Lung (tissue), 12 donors: ENCODE data around the gene ABCD3. TPM values are rescaled to one million over a fixed set of nuclear protein-coding genes. Genes with fewer than 3 reads are reported as not detected.
A peak's percentile ranks its signal among the peaks of the same experiment; 100 is the strongest.

Experiments
- ATAC-seq: fragments of 200-7000 bp; cut with Tn5 transposase; one replicate; pipeline ENCODE4 v1.9.1; 2020; ENCODE audit warnings: moderate number of reproducible peaks; ENCODE audit not compliant: insufficient read depth, low FRiP score
- DNase-seq, 3 donors: peaks; one replicate each; pipeline ENCODE4 v3.0.0-alpha.2; 2013 to 2017
- H3K27ac ChIP-seq, 2 donors: one replicate each; pipeline ENCODE4 v1.5.1; 2013; ENCODE audit warnings: mild to moderate bottlenecking in 2 of 2, moderate library complexity in 2 of 2, control low read depth in 1 of 2, inconsistent platforms in 1 of 2, low read depth in 1 of 2, low read length in 1 of 2
- H3K27me3 ChIP-seq, 3 donors: one replicate each; pipeline ENCODE4 v1.5.1; 2013; ENCODE audit warnings: low read length in 2 of 3; ENCODE audit not compliant: control insufficient read depth in 3 of 3, insufficient read depth in 3 of 3
- H3K36me3 ChIP-seq, 4 donors: one replicate each; pipeline ENCODE4 v1.5.1; 2013; ENCODE audit warnings: low read length in 4 of 4, mild to moderate bottlenecking in 1 of 4, moderate library complexity in 1 of 4; ENCODE audit not compliant: control insufficient read depth in 4 of 4, insufficient read depth in 4 of 4
- H3K4me1 ChIP-seq, 5 donors: one replicate each; pipeline ENCODE4 v1.5.1; 2013; ENCODE audit warnings: low read length in 5 of 5, mild to moderate bottlenecking in 2 of 5, moderate library complexity in 1 of 5; ENCODE audit not compliant: control insufficient read depth in 5 of 5, insufficient read depth in 5 of 5
- H3K4me3 ChIP-seq: one replicate; pipeline ENCODE4 v1.5.1; 2013; ENCODE audit warnings: mild to moderate bottlenecking, control low read depth, moderate library complexity
- H3K9ac ChIP-seq, 2 donors: one replicate each; pipeline ENCODE4 v1.5.1; 2013; ENCODE audit warnings: low read length in 2 of 2, control low read depth in 1 of 2; ENCODE audit not compliant: insufficient read depth in 1 of 2
- H3K9me3 ChIP-seq, 4 donors: one replicate each; pipeline ENCODE4 v1.5.1; 2013; ENCODE audit warnings: low read length in 3 of 4, mild to moderate bottlenecking in 1 of 4, moderate library complexity in 1 of 4; ENCODE audit not compliant: control insufficient read depth in 4 of 4, insufficient read depth in 3 of 4
- CTCF ChIP-seq: IDR thresholded peaks from 2 replicates; pipeline ENCODE4 v1.5.1; 2012; ENCODE audit warnings: mild to moderate bottlenecking; ENCODE audit errors: control extremely low read depth, extremely low read depth
- WGBS, 2 donors: extraction: QIAGEN DNeasy Blood & Tissue Kit; methylation state at CpG; one replicate each; pipeline ENCODE4 v1.1.7; 2013; 5-methylcytosine and 5-hydroxymethylcytosine counted together
- polyA plus RNA-seq, 2 donors: library from polyadenylated mRNA; stranded (reverse); fragments of 200-250 nt; gene quantifications; one replicate each; pipeline ENCODE4 v1.2.1, GENCODE V29; 2013
- total RNA-seq, 2 donors: library from RNA; depleted of rRNA in 1 of 2; stranded (reverse); fragments of >200 nt in 1 of 2; gene quantifications; one replicate each; pipeline ENCODE4 v1.2.1, GENCODE V29; 2014 to 2021
- donor health status: control.
- donor health status: control.
- donor health status: Bipolar disorder and iron deficiency.
- donor health status: healthy.
- donor health status: DM: yes; HTN: yes; CAD: no.

ABCD3 gene
- total and polyA plus RNA-seq, 4 donors = 28.5 to 80.7 (median 43.8) TPM

GRCh38 chr1:94384485-94385265 is 33.5 kb upstream of the ABCD3 start:
- Histone ChIP-seq H3K36me3 (no peaks in the 10 kb centered on the region), H3K27ac (peak overlapping the region in 1 of 2 donors; percentile 84), H3K4me1 (peaks cover 0 to 14% (median 2%) of the 10 kb centered on the region in 5 donors), H3K9me3 (no peaks in the 10 kb centered on the region), H3K27me3 (no peaks in the 10 kb centered on the region), H3K4me3 (no peak overlapping the region), H3K9ac (no peak overlapping the region)
- ATAC-seq = peak; percentile 48
- DNase-seq = peak; percentile 38 to 74 (median 46)
- no peak for TF ChIP-seq CTCF
- WGBS, 2 donors = 31 to 35% methylated on average over 4 of the region's 4 CpGs

GRCh38 chr1:94385308-94385929 is 32.8 kb upstream of the ABCD3 start:
- Histone ChIP-seq H3K4me3 (no peak overlapping the region), H3K36me3 (no peaks in the 10 kb centered on the region), H3K27ac (peak overlapping the region in 1 of 2 donors; percentile 84), H3K9me3 (no peaks in the 10 kb centered on the region), H3K4me1 (peaks cover 0 to 14% (median 2%) of the 10 kb centered on the region in 5 donors), H3K9ac (no peak overlapping the region), H3K27me3 (no peaks in the 10 kb centered on the region)
- TF ChIP-seq CTCF = no peak
- DNase-seq (no peak), ATAC-seq (no peak)
- 68 to 74% methylated on average over 2 of the region's 2 CpGs for WGBS, 2 donors

- Histone ChIP-seq H3K9me3 (no peaks in the 10 kb centered on the region), H3K27me3 (no peaks in the 10 kb centered on the region), H3K27ac (no peak overlapping the region), H3K4me1 (peaks cover 0 to 5% (median 2%) of the 10 kb centered on the region in 5 donors), H3K36me3 (no peaks in the 10 kb centered on the region), H3K4me3 (no peak overlapping the region), H3K9ac (no peak overlapping the region)
- TF ChIP-seq CTCF = no peak
- no peak for DNase-seq
- whole genome bisulfite sequencing, 2 donors = 69 to 80% methylated on average over 4 of the region's 4 CpGs
- no peak for ATAC-seq
These were observed 28.9 kb upstream of the ABCD3 start for GRCh38 chr1:94389298-94389697.
